Hepatocyte (in vitro differentiated cells): Measurements from ENCODE around the gene PHLDB2. TPM values are rescaled to one million over a fixed set of nuclear protein-coding genes. Genes with fewer than 3 reads are reported as not detected.

ENCODE experiments used
- DNase-seq: peaks from one replicate; pipeline ENCODE4 v3.0.0-alpha.2; 2016; ENCODE audit warnings: low spot score
- H2AFZ ChIP-seq: fragments of 200-600 bp; sonication (generic); 2 replicates; pipeline ENCODE4 v1.6.0; 2016; ENCODE audit warnings: antibody characterized with exemption, mild to moderate bottlenecking
- H3K27ac ChIP-seq: fragments of 200-600 bp; sonication (generic); 2 replicates; pipeline ENCODE4 v1.5.1; 2016; ENCODE audit warnings: mild to moderate bottlenecking
- H3K27me3 ChIP-seq: fragments of 200-600 bp; sonication (generic); 2 replicates; pipeline ENCODE4 v1.6.1; 2016
- H3K36me3 ChIP-seq: fragments of 200-600 bp; sonication (generic); replicated peaks from 2 replicates; pipeline ENCODE4 v1.5.1; 2016; ENCODE audit warnings: low read depth; ENCODE audit not compliant: insufficient read depth
- H3K4me1 ChIP-seq: fragments of 200-600 bp; sonication (generic); 2 replicates; pipeline ENCODE4 v1.5.1; 2016; ENCODE audit warnings: mild to moderate bottlenecking, moderate library complexity; ENCODE audit not compliant: insufficient read depth
- H3K4me2 ChIP-seq: fragments of 200-600 bp; sonication (generic); 2 replicates; pipeline ENCODE4 v1.6.0; 2016
- H3K4me3 ChIP-seq: fragments of 200-600 bp; sonication (generic); 2 replicates; pipeline ENCODE4 v1.5.1; 2016; ENCODE audit warnings: mild to moderate bottlenecking
- H3K79me2 ChIP-seq: fragments of 200-600 bp; sonication (generic); 2 replicates; pipeline ENCODE4 v1.6.0; 2017; ENCODE audit warnings: mild to moderate bottlenecking
- H3K9me2 ChIP-seq: fragments of 200-600 bp; sonication (generic); replicated peaks from 2 replicates; pipeline ENCODE4 v1.6.0; 2017; ENCODE audit warnings: mild to moderate bottlenecking; ENCODE audit not compliant: insufficient read depth
- H3K9me3 ChIP-seq: fragments of 200-600 bp; sonication (generic); 2 replicates; pipeline ENCODE4 v1.5.1; 2016; ENCODE audit warnings: low read depth, mild to moderate bottlenecking
- H4K20me1 ChIP-seq: fragments of 200-600 bp; sonication (generic); 2 replicates; pipeline ENCODE4 v1.6.0; 2016; ENCODE audit warnings: mild to moderate bottlenecking; ENCODE audit not compliant: insufficient read depth, poor library complexity, severe bottlenecking
- CTCF ChIP-seq: fragments of 200-600 bp; sonication (generic); IDR thresholded peaks from 2 replicates; pipeline ENCODE4 v1.5.1; 2016; ENCODE audit warnings: antibody characterized with exemption, mild to moderate bottlenecking; ENCODE audit not compliant: poor library complexity
- EZH2 ChIP-seq: fragments of 200-600 bp; sonication (generic); IDR thresholded peaks from 2 replicates; pipeline ENCODE4 v1.6.1; 2016; ENCODE audit warnings: antibody characterized with exemption, mild to moderate bottlenecking, borderline replicate concordance
- EZH2phosphoT487 ChIP-seq: fragments of 200-600 bp; sonication (generic); IDR thresholded peaks from one replicate; pipeline ENCODE4 v1.6.1; 2018; ENCODE audit warnings: antibody characterized with exemption, mild to moderate bottlenecking, low read depth, moderate library complexity; ENCODE audit not compliant: unreplicated experiment, severe bottlenecking
- WGBS: methylation state at CpG from one replicate; pipeline ENCODE4 v1.1.6; 2016; ENCODE audit warnings: low lambda C conversion rate; ENCODE audit errors: missing lambda C conversion rate; 5-methylcytosine and 5-hydroxymethylcytosine counted together
- polyA plus RNA-seq: library from polyadenylated mRNA; unstranded; fragments of >200 nt; fragmentation: Nextera tagmentation; extraction: Ambion mirVana; gene quantifications from 2 replicates; pipeline ENCODE4 v1.2.1, GENCODE V29; 2016
- total RNA-seq: library from RNA; depleted of rRNA; stranded (reverse); fragments of >200 nt; gene quantifications from 2 replicates; pipeline ENCODE4 v1.2.3, GENCODE V29; 2014

The PHLDB2 gene
- total and polyA plus RNA-seq, 2 experiments from 2014 or later: 49.0 to 52.7 TPM

- no peak overlapping the region for H3K4me2 ChIP-seq
- no peaks in the 10 kb centered on the region for H3K27me3 ChIP-seq
- peaks cover 5% of the 10 kb centered on the region for H4K20me1 ChIP-seq
- H3K36me3 ChIP-seq: no peaks in the 10 kb centered on the region
- H3K9me3 ChIP-seq: no peaks in the 10 kb centered on the region
- H3K79me2 ChIP-seq: peaks cover 89% of the 10 kb centered on the region
- no peak for DNase-seq
- H3K4me3 ChIP-seq: no peak overlapping the region
- H3K4me1 ChIP-seq: no peaks in the 10 kb centered on the region
- H3K27ac ChIP-seq: no peak overlapping the region
- no peaks in the 10 kb centered on the region for H3K9me2 ChIP-seq
- TF ChIP-seq EZH2phosphoT487 (no peak), CTCF (no peak), EZH2 (no peak)
- H2AFZ ChIP-seq: no peak overlapping the region
Measured at GRCh38 chr3:111881480-111881879, 22.4 kb downstream of the PHLDB2 start.

- WGBS: 93% methylated on average over 2 of the region's 2 CpGs
- Histone ChIP-seq H3K9me3 (no peaks in the 10 kb centered on the region), H2AFZ (no peak overlapping the region), H4K20me1 (peaks cover 5% of the 10 kb centered on the region), H3K27ac (no peak overlapping the region), H3K27me3 (no peaks in the 10 kb centered on the region), H3K4me3 (no peak overlapping the region), H3K9me2 (no peaks in the 10 kb centered on the region), H3K4me1 (no peaks in the 10 kb centered on the region), H3K79me2 (peaks cover 92% of the 10 kb centered on the region), H3K36me3 (no peaks in the 10 kb centered on the region), H3K4me2 (no peak overlapping the region)
- TF ChIP-seq CTCF (no peak), EZH2phosphoT487 (no peak), EZH2 (no peak)
- DNase-seq: no peak
Measured at GRCh38 chr3:111882194-111882593, 23.1 kb downstream of the PHLDB2 start.

- Histone ChIP-seq H3K9me3 (no peaks in the 10 kb centered on the region), H3K36me3 (no peaks in the 10 kb centered on the region), H2AFZ (no peak overlapping the region), H3K27ac (no peak overlapping the region), H3K79me2 (peaks cover 93% of the 10 kb centered on the region), H3K9me2 (no peaks in the 10 kb centered on the region), H3K4me3 (no peak overlapping the region), H3K4me2 (no peak overlapping the region), H3K27me3 (no peaks in the 10 kb centered on the region), H3K4me1 (no peaks in the 10 kb centered on the region), H4K20me1 (peaks cover 5% of the 10 kb centered on the region)
- TF ChIP-seq EZH2 (no peak), EZH2phosphoT487 (no peak), CTCF (no peak)
- no peak for DNase-seq
Measured at GRCh38 chr3:111882799-111883198, 23.7 kb downstream of the PHLDB2 start.

GRCh38 chr3:111884411-111885018, 25.4 kb downstream of the PHLDB2 start:
- no peak for DNase-seq
- TF ChIP-seq EZH2phosphoT487 (no peak), CTCF (no peak), EZH2 (no peak)
- no peaks in the 10 kb centered on the region for H3K9me3 ChIP-seq
- no peak overlapping the region for H3K4me3 ChIP-seq
- H3K27me3 ChIP-seq: no peaks in the 10 kb centered on the region
- peaks cover 95% of the 10 kb centered on the region for H3K79me2 ChIP-seq
- H3K36me3 ChIP-seq: no peaks in the 10 kb centered on the region
- H4K20me1 ChIP-seq: peaks cover 5% of the 10 kb centered on the region
- H3K4me1 ChIP-seq: no peaks in the 10 kb centered on the region
- no peak overlapping the region for H3K4me2 ChIP-seq
- no peaks in the 10 kb centered on the region for H3K9me2 ChIP-seq
- WGBS: 97% methylated on average over 11 of the region's 11 CpGs
- no peak overlapping the region for H3K27ac ChIP-seq
- no peak overlapping the region for H2AFZ ChIP-seq
